ENCODE data around the gene TLE2. TPM values are rescaled to one million over a fixed set of nuclear protein-coding genes. Genes with fewer than 3 reads are reported as not detected.

Gene TLE2
- total and polyA plus RNA-seq, 2 of the 4 experiments (the other 2 are of a cell fraction) = under 0.01 to 0.41 TPM

GRCh38 chr19:3033595-3034405, 4.7 kb upstream of the TLE2 start:
- Histone ChIP-seq H2AK9ac (replicated peaks; ENCODE audit: low read depth, low read length, poor library complexity) (peak overlapping the region; percentile 45), H3K4me3 (ENCODE audit: insufficient read depth, low read depth, low read length) (no peak overlapping the region), H3K79me1 (ENCODE audit: low read depth in 1 of 2, low read length in 2 of 2) (peaks cover 0 to 3% of the 10 kb centered on the region in 2 experiments; a peak in 1 of 4 replicates), H2BK5ac (ENCODE audit: low read depth, low read length, poor library complexity, severe bottlenecking) (no peak overlapping the region), H2AK5ac (ENCODE audit: low read depth, low read length) (peak overlapping the region; percentile 54; the same call in 1 of the 2 replicates), H3K9me3 (ENCODE audit: control insufficient read depth, insufficient read depth, low read length) (no peaks in the 10 kb centered on the region), H2BK20ac (ENCODE audit: low read depth, low read length) (no peak overlapping the region), H3K4me2 (ENCODE audit: low read depth, low read length) (no peak overlapping the region), H3K9ac (ENCODE audit: low read depth, low read length) (no peak overlapping the region), H3K9me1 (ENCODE audit: insufficient read depth, low read length) (no peaks in the 10 kb centered on the region), H2AFZ (replicated peaks; ENCODE audit: low read length, poor library complexity) (peak overlapping the region; percentile 11), H4K20me1 (ENCODE audit: insufficient read depth, low read length) (no peaks in the 10 kb centered on the region), H3K18ac (ENCODE audit: low read depth, low read length) (no peak overlapping the region), H3K23ac (ENCODE audit: low read depth, low read length) (no peak overlapping the region), H3K4ac (ENCODE audit: low read depth, low read length) (no peak overlapping the region), H4K5ac (ENCODE audit: low read depth, low read length) (no peak overlapping the region), H3K27me3 (ENCODE audit: control insufficient read depth, insufficient read depth, low read length) (peaks cover 20% of the 10 kb centered on the region), H3K56ac (ENCODE audit: extremely low read depth, insufficient read depth, low read length) (no peak overlapping the region), H4K91ac (ENCODE audit: insufficient read depth, low read depth, low read length) (no peak overlapping the region), H3K4me1 (ENCODE audit: control insufficient read depth, insufficient read depth, low read length) (peaks cover 12% of the 10 kb centered on the region), H2BK120ac (ENCODE audit: low read depth, low read length) (no peak overlapping the region), H3K27ac (ENCODE audit: insufficient read depth, low read length) (no peak overlapping the region), H2BK15ac (ENCODE audit: low read depth, low read length) (no peak overlapping the region), H4K8ac (ENCODE audit: low read depth in 2 of 2, low read length in 2 of 2) (peak overlapping the region in 1 of 2 experiments; percentile 95; a peak in 2 of 4 replicates), H3K36me3 (ENCODE audit: control insufficient read depth, insufficient read depth, low read length) (no peaks in the 10 kb centered on the region), H3K14ac (replicated peaks; ENCODE audit: low read depth, low read length) (no peak overlapping the region)
- ChIA-PET CTCF (no interaction called here), POLR2A (ENCODE audit: unreplicated experiment) (no interaction called here)
- BruUV-seq (replicated peaks) = no TSS peak
- WGBS, 2 experiments (ENCODE audit: extremely low coverage in 2 of 2, insufficient read length in 1 of 2) = 37% methylated on average over 6 of the region's 11 CpGs; no CpG with 5 or more reads in 1 of the 2 experiments
- in situ Hi-C loops (cut with MboI; ENCODE audit: low sequenced_read_pairs) (no loop called here), dilution Hi-C loops (cut with HindIII; ENCODE audit: low sequenced_read_pairs, unreplicated experiment) (no loop called here), intact Hi-C loops (cut with micrococcal nuclease) (loop anchor here (2.0 kb wide), 1 partner anchor 57 kb away; the partner anchor contains the start of gene TLE6)
- ATAC-seq (ENCODE audit: low read depth) (no peak), DNase-seq (no peak)
- no peak for TF ChIP-seq CTCF (conservative IDR thresholded peaks at IDR 0.05; ENCODE audit: low read depth, low read length)
